BLaER1 treated with 17β-estradiol and CSF1 and Interleukin-3, amounts not matched to agents 10 nM and 100 nM (cell line): ENCODE results near the gene MAGI2.

ENCODE experiments used
- H3K27ac ChIP-seq, 11 experiments: shearing (Covaris generic); formaldehyde crosslinking; 2 replicates each; pipeline ENCODE4 v1.8.1; 2022
- H3K27me3 ChIP-seq, 11 experiments: shearing (Covaris generic); formaldehyde crosslinking; 2 replicates each; pipeline ENCODE4 v1.8.1; 2022
- H3K36me3 ChIP-seq, 11 experiments: shearing (Covaris generic); formaldehyde crosslinking; 2 replicates each; pipeline ENCODE4 v1.8.1; 2022
- H3K4me1 ChIP-seq, 10 experiments: shearing (Covaris generic); formaldehyde crosslinking; 2 replicates each; pipeline ENCODE4 v1.8.1; 2022
- H3K4me2 ChIP-seq, 11 experiments: shearing (Covaris generic); formaldehyde crosslinking; 2 replicates each; pipeline ENCODE4 v1.8.1; 2022
- H3K4me3 ChIP-seq, 10 experiments: shearing (Covaris generic); formaldehyde crosslinking; 2 replicates each; pipeline ENCODE4 v1.8.1; 2022
- H3K9ac ChIP-seq, 11 experiments: shearing (Covaris generic); formaldehyde crosslinking; 2 replicates each; pipeline ENCODE4 v1.8.1; 2022
- H3K9me3 ChIP-seq, 11 experiments: shearing (Covaris generic); formaldehyde crosslinking; replicated peaks in 1 of 11; 2 replicates each; pipeline ENCODE4 v1.8.1; 2022
- H4K20me1 ChIP-seq, 11 experiments: shearing (Covaris generic); formaldehyde crosslinking; 2 replicates each; pipeline ENCODE4 v1.8.1; 2022
- Cebpa-rat ChIP-seq, 11 experiments: shearing (Covaris generic); IDR thresholded peaks; 2 replicates each; pipeline ENCODE4 v1.8.1; 2022

MAGI2 gene

DNA sequence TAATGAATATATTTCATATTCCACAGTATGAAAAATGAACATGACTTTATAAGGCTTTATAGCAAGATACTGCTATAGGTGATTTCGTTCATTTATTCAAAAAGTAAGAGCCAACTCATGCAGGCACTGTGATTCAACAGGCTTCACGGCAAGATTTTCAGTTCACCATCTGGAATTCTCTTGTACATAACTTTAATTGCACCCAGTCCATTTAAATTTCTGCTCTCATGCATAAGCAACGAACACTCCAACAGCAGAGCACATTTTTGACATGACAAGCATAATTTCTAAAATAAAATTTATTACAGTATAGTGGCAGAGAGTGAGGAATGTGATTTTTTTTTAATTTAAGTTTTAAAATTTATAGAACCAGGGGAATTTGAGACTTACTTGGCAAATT is 1218.8 kb downstream of the MAGI2 start:
- H3K36me3 ChIP-seq: no peaks in the 10 kb centered on the region
- H3K4me3 ChIP-seq: no peak overlapping the region
- no peaks in the 10 kb centered on the region for H3K27me3 ChIP-seq
- H3K4me1 ChIP-seq: no peaks in the 10 kb centered on the region
- no peak overlapping the region for H3K27ac ChIP-seq
- no peak for TF ChIP-seq Cebpa-rat (IDR thresholded peaks at IDR 0.05)
- no peak overlapping the region for H3K4me2 ChIP-seq
- H3K9me3 ChIP-seq: peaks cover 5 to 16% (median 9%) of the 10 kb centered on the region in 11 experiments; a peak in 20 of 22 replicates
- no peaks in the 10 kb centered on the region for H4K20me1 ChIP-seq
- no peak overlapping the region for H3K9ac ChIP-seq

DNA sequence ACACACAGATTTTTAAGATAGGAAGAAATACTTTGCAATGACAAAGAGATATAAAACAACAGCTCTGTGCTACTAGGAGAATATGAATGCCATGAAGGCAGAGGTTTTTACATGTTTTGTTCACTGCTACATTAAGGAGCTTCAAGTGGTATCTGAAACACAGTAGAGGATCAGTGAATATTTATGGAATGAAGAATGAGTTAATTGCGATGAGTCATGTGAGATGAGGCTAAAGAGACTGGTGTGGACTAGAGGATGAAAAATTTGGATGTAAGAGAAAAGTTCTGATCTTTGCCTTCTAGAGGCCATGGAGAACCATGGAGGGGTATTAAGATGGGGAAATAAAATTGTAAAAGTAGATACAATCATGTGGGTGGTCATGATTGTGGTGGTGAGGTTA is 1220.7 kb downstream of the MAGI2 start:
- H3K27me3 ChIP-seq: no peaks in the 10 kb centered on the region
- peaks cover 5 to 16% (median 9%) of the 10 kb centered on the region in 11 experiments; a peak in 20 of 22 replicates for H3K9me3 ChIP-seq
- no peak overlapping the region for H3K9ac ChIP-seq
- H3K27ac ChIP-seq: no peak overlapping the region
- no peak overlapping the region for H3K4me2 ChIP-seq
- no peaks in the 10 kb centered on the region for H3K36me3 ChIP-seq
- H4K20me1 ChIP-seq: no peaks in the 10 kb centered on the region
- no peaks in the 10 kb centered on the region for H3K4me1 ChIP-seq
- no peak for TF ChIP-seq Cebpa-rat (IDR thresholded peaks at IDR 0.05)
- H3K4me3 ChIP-seq: no peak overlapping the region

DNA sequence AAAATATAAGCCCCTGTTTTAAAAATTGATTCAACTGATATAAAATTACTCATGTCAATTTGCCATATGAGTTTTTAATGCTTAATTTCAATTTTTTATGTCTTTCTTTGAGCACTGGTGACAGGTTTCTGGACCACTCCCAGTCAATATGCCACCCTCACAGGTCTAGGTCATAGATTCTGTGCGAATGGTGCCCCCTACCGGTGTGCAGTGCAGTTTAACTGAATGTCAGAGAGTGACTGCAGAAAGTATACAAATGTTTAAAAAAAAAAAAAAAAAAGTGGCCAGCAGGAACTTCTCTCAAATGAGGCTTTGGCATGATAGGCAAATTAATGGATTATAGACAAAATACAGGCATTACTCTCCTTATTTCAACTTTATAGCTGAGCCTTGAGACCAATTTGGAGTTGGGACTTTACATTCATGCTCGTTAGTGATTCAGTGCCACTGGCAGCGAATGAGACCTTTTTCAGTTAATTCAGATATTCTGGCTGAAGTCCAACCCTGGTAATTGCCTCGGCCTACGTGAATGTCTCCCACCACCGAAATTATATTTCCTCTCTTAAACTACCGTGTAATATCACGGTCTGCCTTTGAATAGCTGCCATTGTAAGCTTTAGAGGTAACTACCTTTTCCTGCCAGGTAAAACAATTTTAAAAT is 1227.3 kb downstream of the MAGI2 start:
- H3K9ac ChIP-seq: no peak overlapping the region
- no peaks in the 10 kb centered on the region for H3K36me3 ChIP-seq
- no peak for TF ChIP-seq Cebpa-rat (IDR thresholded peaks at IDR 0.05)
- no peaks in the 10 kb centered on the region for H3K4me1 ChIP-seq
- H4K20me1 ChIP-seq: no peaks in the 10 kb centered on the region
- H3K4me2 ChIP-seq: no peak overlapping the region
- no peak overlapping the region for H3K27ac ChIP-seq
- H3K27me3 ChIP-seq: no peaks in the 10 kb centered on the region
- H3K4me3 ChIP-seq: no peak overlapping the region
- H3K9me3 ChIP-seq: no peaks in the 10 kb centered on the region

- no peak for TF ChIP-seq Cebpa-rat (IDR thresholded peaks at IDR 0.05)
These were observed 1227.9 kb downstream of the MAGI2 start for GRCh38 chr7:78225534-78225933.

DNA sequence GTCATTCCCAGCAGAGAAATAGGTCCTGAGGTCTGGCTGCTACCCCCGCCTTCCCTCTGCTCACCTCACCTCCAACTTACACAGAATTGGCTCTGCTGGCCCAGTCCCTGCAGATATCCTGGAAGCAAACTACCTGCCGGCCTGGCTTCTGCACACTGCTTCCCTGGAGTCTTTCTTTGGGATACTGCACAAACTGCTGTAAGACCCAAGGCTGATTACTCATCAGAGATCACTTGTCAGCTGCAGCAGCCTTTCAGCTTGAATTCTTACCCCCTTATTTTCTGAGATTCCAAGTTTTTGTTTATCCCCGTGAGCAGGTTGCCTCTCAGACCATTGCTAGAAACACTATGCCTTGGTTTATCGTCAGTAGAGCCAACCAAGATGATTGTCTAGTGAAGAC is 1228.5 kb downstream of the MAGI2 start:
- H3K9me3 ChIP-seq: no peaks in the 10 kb centered on the region
- no peaks in the 10 kb centered on the region for H3K27me3 ChIP-seq
- no peak overlapping the region for H3K27ac ChIP-seq
- no peak overlapping the region for H3K4me3 ChIP-seq
- no peak overlapping the region for H3K4me2 ChIP-seq
- no peak overlapping the region for H3K9ac ChIP-seq
- no peak for TF ChIP-seq Cebpa-rat (IDR thresholded peaks at IDR 0.05)
- H3K4me1 ChIP-seq: no peaks in the 10 kb centered on the region
- H3K36me3 ChIP-seq: no peaks in the 10 kb centered on the region
- no peaks in the 10 kb centered on the region for H4K20me1 ChIP-seq

More at GRCh38 chr7:78225534-78225933, 1227.9 kb downstream of the MAGI2 start:
- H3K27ac ChIP-seq: no peak overlapping the region
- H3K36me3 ChIP-seq: no peaks in the 10 kb centered on the region
- H3K9me3 ChIP-seq: no peaks in the 10 kb centered on the region
- no peaks in the 10 kb centered on the region for H3K27me3 ChIP-seq
- H3K4me3 ChIP-seq: no peak overlapping the region
- no peak overlapping the region for H3K9ac ChIP-seq
- H4K20me1 ChIP-seq: no peaks in the 10 kb centered on the region
- no peak overlapping the region for H3K4me2 ChIP-seq
- H3K4me1 ChIP-seq: no peaks in the 10 kb centered on the region

- Histone ChIP-seq H3K9me3 (no peaks in the 10 kb centered on the region), H3K27ac (no peak overlapping the region), H3K4me2 (no peak overlapping the region), H3K27me3 (no peaks in the 10 kb centered on the region), H3K4me3 (no peak overlapping the region), H3K36me3 (no peaks in the 10 kb centered on the region), H3K4me1 (no peaks in the 10 kb centered on the region), H4K20me1 (no peaks in the 10 kb centered on the region), H3K9ac (no peak overlapping the region)
- no peak for TF ChIP-seq Cebpa-rat (IDR thresholded peaks at IDR 0.05)
These were observed 1229.9 kb downstream of the MAGI2 start for GRCh38 chr7:78223598-78223997.

DNA sequence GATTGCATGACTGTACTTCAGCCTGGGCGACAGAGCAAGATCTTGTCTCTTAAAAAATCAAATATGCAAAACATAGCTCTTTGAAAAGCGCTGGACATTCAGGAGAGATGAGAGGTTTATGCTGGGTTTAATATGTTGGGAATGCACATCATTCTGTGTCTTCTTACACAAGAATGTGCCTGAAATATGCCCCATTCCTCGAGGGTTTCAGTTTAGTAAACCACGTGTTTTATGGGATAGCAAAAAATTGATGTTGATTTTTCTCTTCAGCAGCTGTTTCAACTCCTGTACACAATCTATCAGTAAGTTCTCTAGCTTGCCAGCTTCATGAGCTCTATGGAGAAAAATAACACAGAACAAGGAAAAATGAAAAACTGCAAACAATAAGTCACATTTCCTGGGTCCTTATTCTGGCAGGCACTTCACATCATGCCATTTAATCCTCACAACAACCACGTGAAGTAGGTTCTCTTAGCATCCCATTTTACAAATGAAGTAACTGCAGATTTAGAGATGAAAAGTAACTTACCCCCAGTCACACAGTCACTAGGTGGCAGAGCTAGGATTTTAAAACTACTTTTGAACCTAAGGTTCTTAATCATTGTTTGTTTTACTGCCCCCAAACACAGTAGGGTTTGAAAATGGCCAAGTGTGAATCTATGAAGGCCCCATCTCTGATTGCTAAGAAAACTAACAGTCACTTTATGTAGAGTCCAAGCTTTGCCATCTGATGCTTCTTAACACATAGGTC is 1231.3 kb downstream of the MAGI2 start:
- Histone ChIP-seq H3K27me3 (no peaks in the 10 kb centered on the region), H3K4me3 (no peak overlapping the region), H3K36me3 (no peaks in the 10 kb centered on the region), H3K4me2 (no peak overlapping the region), H4K20me1 (no peaks in the 10 kb centered on the region), H3K9me3 (no peaks in the 10 kb centered on the region), H3K9ac (no peak overlapping the region), H3K27ac (no peak overlapping the region), H3K4me1 (no peaks in the 10 kb centered on the region)
- TF ChIP-seq Cebpa-rat (IDR thresholded peaks at IDR 0.05): no peak

DNA sequence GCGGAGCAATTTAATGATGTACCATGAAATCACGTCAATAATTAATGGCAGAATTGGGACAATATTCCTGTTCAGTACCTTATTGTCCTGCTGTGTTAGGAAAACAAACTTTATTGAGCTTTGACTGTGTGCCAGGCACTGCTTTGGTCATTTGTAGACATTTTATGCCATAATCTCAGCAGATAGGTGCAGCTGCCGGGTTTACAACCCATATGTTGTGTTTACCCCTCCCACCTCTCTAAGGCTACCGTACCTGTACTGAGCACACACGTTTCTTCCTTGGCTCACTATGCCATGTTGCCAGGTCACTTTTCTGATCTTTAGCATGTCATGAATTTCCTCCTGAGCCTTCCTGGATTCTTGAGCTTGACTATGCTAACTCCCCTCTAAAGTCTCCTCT is 1232.7 kb downstream of the MAGI2 start:
- Histone ChIP-seq H3K27me3 (no peaks in the 10 kb centered on the region), H3K9ac (no peak overlapping the region), H3K4me3 (no peak overlapping the region), H3K4me2 (no peak overlapping the region), H3K9me3 (no peaks in the 10 kb centered on the region), H3K4me1 (no peaks in the 10 kb centered on the region), H3K27ac (no peak overlapping the region), H4K20me1 (no peaks in the 10 kb centered on the region), H3K36me3 (no peaks in the 10 kb centered on the region)
- TF ChIP-seq Cebpa-rat (IDR thresholded peaks at IDR 0.05): no peak

GRCh38 chr7:78218876-78219275 is 1234.6 kb downstream of the MAGI2 start:
- Histone ChIP-seq H3K4me3 (no peak overlapping the region), H3K36me3 (no peaks in the 10 kb centered on the region), H3K27ac (no peak overlapping the region), H3K4me2 (no peak overlapping the region), H3K4me1 (no peaks in the 10 kb centered on the region), H3K9me3 (no peaks in the 10 kb centered on the region), H4K20me1 (no peaks in the 10 kb centered on the region), H3K9ac (no peak overlapping the region), H3K27me3 (no peaks in the 10 kb centered on the region)
- TF ChIP-seq Cebpa-rat (IDR thresholded peaks at IDR 0.05): no peak

DNA sequence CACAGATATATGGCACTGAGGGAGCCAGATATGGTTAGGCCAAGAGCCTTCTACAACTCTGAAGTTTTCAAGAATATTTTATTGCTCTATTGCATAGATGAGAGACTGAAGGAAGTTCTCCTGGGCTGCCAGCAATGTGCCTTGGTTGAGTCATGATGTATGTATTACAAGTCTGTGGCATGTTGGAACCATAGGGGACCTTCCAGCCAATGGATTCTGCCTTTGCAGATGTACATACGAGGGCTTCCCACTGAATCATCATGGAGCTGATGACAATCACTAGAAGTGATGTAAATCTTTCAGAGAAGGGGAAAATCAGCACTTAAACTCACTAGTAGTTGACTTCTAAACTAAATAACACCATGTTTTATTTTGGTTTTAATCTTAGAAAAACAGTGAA is 1235.4 kb downstream of the MAGI2 start:
- no peaks in the 10 kb centered on the region for H3K9me3 ChIP-seq

More for the DNA sequence above, 1235.4 kb downstream of the MAGI2 start:
- Histone ChIP-seq H3K4me1 (no peaks in the 10 kb centered on the region), H3K4me2 (no peak overlapping the region), H3K4me3 (no peak overlapping the region), H3K9ac (no peak overlapping the region), H3K36me3 (no peaks in the 10 kb centered on the region), H3K27ac (no peak overlapping the region), H4K20me1 (no peaks in the 10 kb centered on the region), H3K27me3 (no peaks in the 10 kb centered on the region)
- no peak for TF ChIP-seq Cebpa-rat (IDR thresholded peaks at IDR 0.05)
